ENCODE data around the gene SDSL.

The SDSL gene

GRCh38 chr12:113395119-113395518 lies 27.1 kb upstream of the SDSL start:
- H3K4me3 ChIP-seq (ENCODE audit: control insufficient read depth, low read depth, low read length): no peak overlapping the region
- no peak for TF ChIP-seq CTCF (conservative IDR thresholded peaks at IDR 0.05; ENCODE audit: control insufficient read depth, insufficient read depth, low read depth, low read length)
- DNase-seq (ENCODE audit: low read depth): no peak

GRCh38 chr12:113396200-113396599 lies 26.0 kb upstream of the SDSL start:
- no peak for TF ChIP-seq CTCF (conservative IDR thresholded peaks at IDR 0.05; ENCODE audit: control insufficient read depth, insufficient read depth, low read depth, low read length)
- H3K4me3 ChIP-seq (ENCODE audit: control insufficient read depth, low read depth, low read length): no peak overlapping the region
- DNase-seq (ENCODE audit: low read depth): no peak

GRCh38 chr12:113396828-113397496 lies 25.2 kb upstream of the SDSL start:
- no peak for DNase-seq (ENCODE audit: low read depth)
- H3K4me3 ChIP-seq (ENCODE audit: control insufficient read depth, low read depth, low read length): no peak overlapping the region
- no peak for TF ChIP-seq CTCF (conservative IDR thresholded peaks at IDR 0.05; ENCODE audit: control insufficient read depth, insufficient read depth, low read depth, low read length)

- TF ChIP-seq CTCF (conservative IDR thresholded peaks at IDR 0.05; ENCODE audit: control insufficient read depth, insufficient read depth, low read depth, low read length): no peak
- DNase-seq (ENCODE audit: low read depth): no peak
- no peak overlapping the region for H3K4me3 ChIP-seq (ENCODE audit: control insufficient read depth, low read depth, low read length)
These were observed 24.5 kb upstream of the SDSL start for GRCh38 chr12:113397497-113398197.

- H3K4me3 ChIP-seq (ENCODE audit: control insufficient read depth, low read depth, low read length): no peak overlapping the region
- no peak for DNase-seq (ENCODE audit: low read depth)
- TF ChIP-seq CTCF (conservative IDR thresholded peaks at IDR 0.05; ENCODE audit: control insufficient read depth, insufficient read depth, low read depth, low read length): no peak
These were observed 23.6 kb upstream of the SDSL start for GRCh38 chr12:113398346-113399290.

GRCh38 chr12:113399490-113399889 lies 22.7 kb upstream of the SDSL start:
- DNase-seq (ENCODE audit: low read depth): no peak
- TF ChIP-seq CTCF (conservative IDR thresholded peaks at IDR 0.05; ENCODE audit: control insufficient read depth, insufficient read depth, low read depth, low read length): no peak
- no peak overlapping the region for H3K4me3 ChIP-seq (ENCODE audit: control insufficient read depth, low read depth, low read length)
